WERI-Rb-1 (cell line): ENCODE data around the gene PREP.

Experiments used
- DNase-seq: peaks from one replicate; pipeline ENCODE4 v3.0.0-alpha.2; 2020
- H3K27ac ChIP-seq: fragments of 250-450 bp; sonication (Bioruptor Pico); 2 replicates; pipeline ENCODE4 v1.5.1; 2020; ENCODE audit warnings: mild to moderate bottlenecking, moderate library complexity
- H3K27me3 ChIP-seq: fragments of 250-450 bp; sonication (Bioruptor Pico); 2 replicates; pipeline ENCODE4 v1.5.1; 2021; ENCODE audit warnings: mild to moderate bottlenecking, low read depth, moderate library complexity; ENCODE audit not compliant: insufficient read depth, severe bottlenecking
- H3K36me3 ChIP-seq: fragments of 250-450 bp; sonication (Bioruptor Pico); 2 replicates; pipeline ENCODE4 v1.5.1; 2020; ENCODE audit warnings: mild to moderate bottlenecking, moderate library complexity
- H3K4me3 ChIP-seq: 2 replicates; pipeline ENCODE4 v1.5.1; 2011; ENCODE audit warnings: low read depth, mild to moderate bottlenecking, control low read depth, low read length
- H3K9me3 ChIP-seq: fragments of 250-450 bp; sonication (Bioruptor Pico); 2 replicates; pipeline ENCODE4 v1.5.1; 2021; ENCODE audit warnings: mild to moderate bottlenecking, moderate library complexity; ENCODE audit not compliant: severe bottlenecking
- CTCF ChIP-seq: IDR thresholded peaks from 2 replicates; pipeline ENCODE4 v1.5.1; 2011; ENCODE audit warnings: low read depth, mild to moderate bottlenecking, control low read depth, inconsistent platforms, low read length

The PREP gene

DNA sequence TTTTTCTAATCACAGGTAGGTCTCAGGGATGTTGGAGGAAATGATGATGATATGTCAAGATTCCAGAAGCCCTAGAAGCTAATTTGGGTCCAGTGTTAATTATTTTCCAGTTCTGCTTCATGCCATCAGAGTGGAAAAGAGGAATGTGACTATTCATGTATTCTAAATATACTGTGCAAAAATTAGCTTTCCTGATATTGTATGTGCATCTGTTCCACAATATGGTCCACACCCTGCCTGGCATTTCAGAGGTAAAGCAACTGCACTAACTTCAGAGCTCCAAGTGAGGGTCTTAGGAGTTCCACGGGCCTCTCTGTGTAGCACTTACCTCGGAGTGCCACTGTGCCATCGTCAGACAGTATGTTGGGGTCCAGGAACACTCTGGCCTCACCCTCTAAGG lies 27.1 kb downstream of the PREP start:
- TF ChIP-seq CTCF, result no peak
- H3K36me3 ChIP-seq, result peaks cover 22% of the 10 kb centered on the region
- DNase-seq, result no peak

GRCh38 chr6:105374010-105374420 lies 28.9 kb downstream of the PREP start:
- TF ChIP-seq CTCF, result no peak
- Histone ChIP-seq H3K4me3 (no peak overlapping the region), H3K36me3 (peaks cover 22% of the 10 kb centered on the region), H3K27me3 (no peaks in the 10 kb centered on the region), H3K27ac (no peak overlapping the region), H3K9me3 (no peaks in the 10 kb centered on the region)
- DNase-seq, result no peak

More for the DNA sequence above, 27.1 kb downstream of the PREP start:
- no peak overlapping the region for H3K4me3 ChIP-seq
- H3K27me3 ChIP-seq, result no peaks in the 10 kb centered on the region
- H3K27ac ChIP-seq, result no peak overlapping the region
- H3K9me3 ChIP-seq, result no peaks in the 10 kb centered on the region

- H3K36me3 ChIP-seq, result peaks cover 22% of the 10 kb centered on the region
- no peak overlapping the region for H3K27ac ChIP-seq
- H3K4me3 ChIP-seq, result no peak overlapping the region
Observed at GRCh38 chr6:105373481-105373880, 29.4 kb downstream of the PREP start.

DNA sequence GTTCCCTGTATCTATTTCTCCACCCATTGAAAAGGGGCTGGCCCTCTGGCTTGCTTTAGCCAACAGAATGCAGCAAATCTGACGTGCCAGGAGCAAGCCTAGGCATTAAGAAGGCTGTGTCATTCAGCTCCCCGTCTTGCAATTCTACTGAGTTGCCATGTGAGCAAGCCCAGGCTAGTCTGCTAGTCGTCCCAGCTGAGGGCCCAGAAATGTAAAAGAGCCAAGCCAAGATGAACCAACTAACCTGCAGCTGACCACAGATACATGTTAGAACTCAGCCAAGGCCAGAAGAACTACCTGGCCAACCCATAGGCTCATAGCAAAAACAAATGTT lies 30.1 kb downstream of the PREP start:
- Histone ChIP-seq H3K27me3 (no peaks in the 10 kb centered on the region), H3K27ac (no peak overlapping the region), H3K4me3 (no peak overlapping the region), H3K36me3 (peaks cover 22% of the 10 kb centered on the region), H3K9me3 (no peaks in the 10 kb centered on the region)
- TF ChIP-seq CTCF, result no peak
- no peak for DNase-seq

More at GRCh38 chr6:105373481-105373880, 29.4 kb downstream of the PREP start:
- no peak for TF ChIP-seq CTCF
- DNase-seq, result no peak
- Histone ChIP-seq H3K9me3 (no peaks in the 10 kb centered on the region), H3K27me3 (no peaks in the 10 kb centered on the region)

DNA sequence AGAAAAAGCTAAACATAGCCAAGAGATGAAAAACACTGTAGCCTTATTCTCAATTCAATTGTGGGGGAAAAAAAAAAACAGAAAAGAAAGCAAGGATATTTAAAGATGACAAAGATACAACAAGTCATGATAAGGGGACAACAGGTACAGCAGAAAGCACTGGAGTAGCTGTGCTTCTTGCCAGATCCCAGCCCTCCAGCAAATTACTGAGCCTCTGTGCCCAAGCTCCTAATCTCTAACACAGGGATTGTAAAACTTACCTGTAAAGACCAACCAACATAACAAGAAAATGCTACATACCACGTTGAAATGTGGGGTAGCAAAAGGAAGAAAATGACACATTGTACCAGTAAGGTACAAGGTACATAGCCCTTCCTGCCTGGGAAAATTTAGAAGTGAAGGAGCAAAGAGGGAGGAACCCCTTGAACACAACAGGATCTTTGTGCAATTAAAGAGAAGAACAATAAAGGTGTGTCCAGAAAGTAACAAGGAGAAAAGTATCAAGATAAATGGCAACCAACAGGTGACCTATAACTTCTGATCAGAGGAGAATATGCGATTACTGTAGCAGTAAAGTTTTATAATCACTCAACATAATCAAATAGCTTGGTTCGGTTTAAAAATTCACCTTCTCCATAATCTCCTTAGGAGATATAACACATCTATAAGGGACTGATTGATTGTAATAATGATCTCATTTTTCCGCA lies 30.6 kb downstream of the PREP start:
- no peak for TF ChIP-seq CTCF
- H3K27ac ChIP-seq, result no peak overlapping the region
- H3K9me3 ChIP-seq, result no peaks in the 10 kb centered on the region
- DNase-seq, result no peak
- no peak overlapping the region for H3K4me3 ChIP-seq
- no peaks in the 10 kb centered on the region for H3K27me3 ChIP-seq
- H3K36me3 ChIP-seq, result peaks cover 22% of the 10 kb centered on the region

- H3K27me3 ChIP-seq, result no peaks in the 10 kb centered on the region
- TF ChIP-seq CTCF, result no peak
- peaks cover 18% of the 10 kb centered on the region for H3K36me3 ChIP-seq
- H3K4me3 ChIP-seq, result no peak overlapping the region
- H3K9me3 ChIP-seq, result no peaks in the 10 kb centered on the region
- DNase-seq, result no peak
- H3K27ac ChIP-seq, result no peak overlapping the region
Observed at GRCh38 chr6:105370351-105370750, 32.5 kb downstream of the PREP start.
